ENCODE data around the gene ANKS1B. TPM values are rescaled to one million over a fixed set of nuclear protein-coding genes. Genes with fewer than 3 reads are reported as not detected.
A peak's percentile ranks its signal among the peaks of the same experiment; 100 is the strongest.

The ANKS1B gene
- total RNA-seq, 1 experiment from 2014 or later = 0.54 TPM

- no TSS peak for BruUV-seq (replicated peaks)
- Histone ChIP-seq H3K27me3 (ENCODE audit: insufficient read depth, low read length) (peaks cover 48% of the 10 kb centered on the region), H3K4me3 (replicated peaks in 1 of 2; ENCODE audit: low read depth in 1 of 2, low read length in 2 of 2) (no peak overlapping the region), H3K9me2 (ENCODE audit: insufficient read depth) (no peaks in the 10 kb centered on the region), H3K79me2 (ENCODE audit: insufficient read depth, low read length) (no peaks in the 10 kb centered on the region), H3K9ac (ENCODE audit: low read length) (no peak overlapping the region), H2AFZ (ENCODE audit: low read depth, low read length, poor library complexity, severe bottlenecking) (no peak overlapping the region), H3K9me3 (ENCODE audit: control insufficient read depth in 1 of 2, insufficient read depth in 1 of 2, low read depth in 1 of 2, low read length in 2 of 2) (no peaks in the 10 kb centered on the region), H3K4me2 (ENCODE audit: low read length) (no peak overlapping the region), H3K27ac (ENCODE audit: low read depth, low read length) (no peak overlapping the region), H3K4me1 (ENCODE audit: control insufficient read depth in 1 of 2, insufficient read depth in 2 of 2, low read length in 2 of 2) (no peaks in the 10 kb centered on the region), H4K20me1 (ENCODE audit: insufficient read depth) (no peaks in the 10 kb centered on the region), H3K36me3 (ENCODE audit: control insufficient read depth in 1 of 2, insufficient read depth in 2 of 2, low read length in 2 of 2) (no peaks in the 10 kb centered on the region)
- peak; percentile 15 for DNase-seq (ENCODE audit: low read depth, low spot score)
- ChIA-PET POLR2A (no interaction called here), CTCF (interaction anchor here (0.6 to 1.2 kb wide), 4 partner anchors 419 to 744 kb away, joined by 3 to 4 read pairs (median 3); no protein-coding TSS in a partner anchor), RAD21 (ENCODE audit: low non-redundant PET in 1 of 2, low total read pairs in 2 of 2, uncharacterized antibody in 2 of 2, unreplicated experiment in 2 of 2) (no interaction called here)
- no peak for TF ChIP-seq ATF3 (IDR thresholded peaks at IDR 0.05)
- TF ChIP-seq CBX3 (IDR thresholded peaks at IDR 0.05; ENCODE audit: low read depth) = no peak
- TF ChIP-seq TCF7L2 (IDR thresholded peaks at IDR 0.05; ENCODE audit: borderline replicate concordance, extremely low read depth, insufficient read depth, insufficient read length) = no peak
- no peak for TF ChIP-seq FOSL1 (IDR thresholded peaks at IDR 0.05; ENCODE audit: low read depth)
- TF ChIP-seq JUND (IDR thresholded peaks at IDR 0.05) = no peak
- TF ChIP-seq RAD21 (IDR thresholded peaks at IDR 0.05; ENCODE audit: low read depth) = peak; percentile 42
- peak in 2 of 3 experiments; percentile 26 to 29; a peak in 2 of 6 replicates for TF ChIP-seq CTCF (IDR thresholded peaks at IDR 0.05 in 2 of 3, conservative IDR thresholded peaks at IDR 0.05 in 1 of 3; ENCODE audit: borderline replicate concordance in 1 of 3, insufficient read depth in 1 of 3, low read depth in 2 of 3, low read length in 2 of 3)
- peak; percentile 42; the same call in 1 of the 2 replicates for ATAC-seq
- intact Hi-C loops (cut with micrococcal nuclease) = loop anchor here (5.0 kb wide), 1 partner anchor 741 kb away; no protein-coding TSS in a partner anchor
These were observed 173.8 kb downstream of the ANKS1B start for GRCh38 chr12:99810718-99811593.

Data from HCT116 (cell line).